Tibial nerve (tissue), 4 donors: Measurements from ENCODE around the gene TBC1D7. TPM values are rescaled to one million over a fixed set of nuclear protein-coding genes. Genes with fewer than 3 reads are reported as not detected.

Source experiments
- DNase-seq, 2 donors: peaks; one replicate each; pipeline ENCODE4 v3.0.0-alpha.2; 2019; ENCODE audit warnings: low spot score in 2 of 2
- H3K27ac ChIP-seq, 4 donors: fragments of 200-600 bp; sonication (generic) in 3 of 4; one replicate each; pipeline ENCODE4 v1.5.1; 2017 to 2019; ENCODE audit warnings: mild to moderate bottlenecking in 1 of 4
- H3K27me3 ChIP-seq, 2 donors: fragments of 200-600 bp; sonication (generic) in 1 of 2; one replicate each; pipeline versions ENCODE4 v1.5.1 to v1.6.0; 2017 to 2019
- H3K36me3 ChIP-seq, 3 donors: fragments of 200-600 bp; sonication (generic); one replicate each; pipeline ENCODE4 v1.5.1; 2018 to 2019
- H3K4me1 ChIP-seq, 4 donors: fragments of 200-600 bp; sonication (generic) in 3 of 4; one replicate each; pipeline ENCODE4 v1.5.1; 2017 to 2019
- H3K4me3 ChIP-seq, 4 donors: fragments of 200-600 bp; sonication (generic) in 3 of 4; one replicate each; pipeline ENCODE4 v1.5.1; 2017 to 2019; ENCODE audit warnings: mild to moderate bottlenecking in 1 of 4, moderate library complexity in 1 of 4
- H3K9me3 ChIP-seq, 4 donors: fragments of 200-600 bp; sonication (generic) in 3 of 4; one replicate each; pipeline ENCODE4 v1.5.1; 2017 to 2019
- EP300 ChIP-seq, 2 donors: sonication (generic); formaldehyde crosslinking; IDR thresholded peaks; one replicate each; pipeline ENCODE4 v1.6.1; 2017; ENCODE audit warnings: antibody characterized with exemption in 2 of 2, mild to moderate bottlenecking in 1 of 2
- POLR2A ChIP-seq, 2 donors: fragments of 450-650 bp; IDR thresholded peaks; one replicate each; pipeline ENCODE4 v1.6.1; 2017; ENCODE audit warnings: antibody characterized with exemption in 2 of 2, mild to moderate bottlenecking in 2 of 2, moderate library complexity in 2 of 2
- WGBS, 2 donors: methylation state at CpG; one replicate each; pipeline ENCODE4 v1.1.5; 2018; 5-methylcytosine and 5-hydroxymethylcytosine counted together
- total RNA-seq, 4 donors: library from RNA; depleted of rRNA; stranded (reverse); fragments of >200 nt; gene quantifications; one replicate each; pipeline ENCODE4 v1.1.0, GENCODE V29; 2016
- TF ChIP-seq, protein P1 (sequence below), 5 experiments: fragments of 200-600 bp in 3 of 5; fragments of 450-650 bp in 2 of 5; sonication (generic) in 3 of 5; IDR thresholded peaks; one replicate each; pipeline ENCODE4 v1.5.1; 2016 to 2019; ENCODE audit warnings: antibody characterized with exemption in 5 of 5, mild to moderate bottlenecking in 3 of 5, moderate library complexity in 2 of 5

Gene TBC1D7
- total RNA-seq, 4 donors from 2014 or later, result 5.5 to 28.2 (median 7.1) TPM

DNA sequence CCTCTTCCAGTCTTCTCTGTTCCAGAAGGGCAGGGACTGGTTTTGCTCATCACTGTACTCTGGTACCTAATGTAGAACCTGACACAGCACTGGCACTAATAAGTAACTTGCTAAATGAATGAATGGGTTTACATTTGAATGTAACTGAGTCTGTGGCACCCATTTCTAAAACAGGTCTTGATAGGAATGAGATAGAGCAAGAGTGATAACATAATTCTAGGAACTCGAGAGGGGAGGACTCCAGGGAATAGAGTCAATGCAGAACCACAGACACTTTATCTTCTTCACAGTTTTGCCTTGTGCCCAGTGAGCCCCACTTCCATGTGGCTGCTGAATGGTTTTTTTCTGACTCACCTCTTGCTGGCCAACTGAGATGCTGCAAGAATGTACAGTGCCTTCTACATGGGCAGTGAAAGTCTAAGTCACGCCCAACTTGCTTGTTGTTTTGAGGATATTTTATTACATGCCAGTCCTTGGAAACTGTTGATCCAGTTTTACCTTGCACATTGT lies 61.1 kb downstream of the TBC1D7 start:
- no peaks in the 10 kb centered on the region for H3K27me3 ChIP-seq

DNA sequence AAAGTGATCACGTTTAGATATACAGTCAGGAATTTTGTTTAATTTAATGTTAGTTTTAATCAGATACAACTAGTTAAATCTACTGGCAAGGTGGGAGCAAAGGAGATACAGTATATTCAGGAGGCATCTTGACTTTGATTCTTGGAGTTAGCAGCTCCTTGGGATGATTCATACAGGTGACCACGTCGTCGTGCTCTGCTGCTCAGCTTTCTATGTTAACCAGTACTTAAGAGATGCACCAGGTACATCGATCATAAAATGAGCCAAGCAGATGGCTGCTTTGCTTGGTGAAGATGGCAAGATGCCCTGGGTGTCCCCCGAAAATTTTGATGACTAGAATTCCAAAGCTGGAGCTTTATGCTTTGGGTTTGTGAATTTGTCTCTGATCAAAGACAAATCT lies 64.7 kb downstream of the TBC1D7 start:
- DNase-seq, result no peak
- no peak for TF ChIP-seq EP300 (IDR thresholded peaks at IDR 0.05)
- no peak for TF ChIP-seq POLR2A (IDR thresholded peaks at IDR 0.05)
- TF ChIP-seq, protein P1, sequence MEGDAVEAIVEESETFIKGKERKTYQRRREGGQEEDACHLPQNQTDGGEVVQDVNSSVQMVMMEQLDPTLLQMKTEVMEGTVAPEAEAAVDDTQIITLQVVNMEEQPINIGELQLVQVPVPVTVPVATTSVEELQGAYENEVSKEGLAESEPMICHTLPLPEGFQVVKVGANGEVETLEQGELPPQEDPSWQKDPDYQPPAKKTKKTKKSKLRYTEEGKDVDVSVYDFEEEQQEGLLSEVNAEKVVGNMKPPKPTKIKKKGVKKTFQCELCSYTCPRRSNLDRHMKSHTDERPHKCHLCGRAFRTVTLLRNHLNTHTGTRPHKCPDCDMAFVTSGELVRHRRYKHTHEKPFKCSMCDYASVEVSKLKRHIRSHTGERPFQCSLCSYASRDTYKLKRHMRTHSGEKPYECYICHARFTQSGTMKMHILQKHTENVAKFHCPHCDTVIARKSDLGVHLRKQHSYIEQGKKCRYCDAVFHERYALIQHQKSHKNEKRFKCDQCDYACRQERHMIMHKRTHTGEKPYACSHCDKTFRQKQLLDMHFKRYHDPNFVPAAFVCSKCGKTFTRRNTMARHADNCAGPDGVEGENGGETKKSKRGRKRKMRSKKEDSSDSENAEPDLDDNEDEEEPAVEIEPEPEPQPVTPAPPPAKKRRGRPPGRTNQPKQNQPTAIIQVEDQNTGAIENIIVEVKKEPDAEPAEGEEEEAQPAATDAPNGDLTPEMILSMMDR (IDR thresholded peaks at IDR 0.05), result no peak
- Histone ChIP-seq H3K36me3 (peaks cover 0 to 13% (median 0%) of the 10 kb centered on the region in 3 donors), H3K4me1 (peaks cover 0 to 6% (median 0%) of the 10 kb centered on the region in 4 donors), H3K9me3 (no peaks in the 10 kb centered on the region), H3K27ac (no peak overlapping the region), H3K4me3 (no peak overlapping the region), H3K27me3 (no peaks in the 10 kb centered on the region)
- 89 to 94% methylated on average over 6 of the region's 6 CpGs for WGBS, 2 donors

More for the DNA sequence above, 61.1 kb downstream of the TBC1D7 start:
- Histone ChIP-seq H3K4me1 (peaks cover 0 to 7% (median 1%) of the 10 kb centered on the region in 4 donors), H3K27ac (no peak overlapping the region), H3K36me3 (peaks cover 0 to 13% (median 0%) of the 10 kb centered on the region in 3 donors), H3K9me3 (no peaks in the 10 kb centered on the region), H3K4me3 (no peak overlapping the region)
- DNase-seq, result no peak
- TF ChIP-seq POLR2A (IDR thresholded peaks at IDR 0.05) (no peak), EP300 (IDR thresholded peaks at IDR 0.05) (no peak)
- TF ChIP-seq, protein P1 (IDR thresholded peaks at IDR 0.05), result no peak
- WGBS, 2 donors, result 88 to 94% methylated on average over 2 of the region's 2 CpGs

DNA sequence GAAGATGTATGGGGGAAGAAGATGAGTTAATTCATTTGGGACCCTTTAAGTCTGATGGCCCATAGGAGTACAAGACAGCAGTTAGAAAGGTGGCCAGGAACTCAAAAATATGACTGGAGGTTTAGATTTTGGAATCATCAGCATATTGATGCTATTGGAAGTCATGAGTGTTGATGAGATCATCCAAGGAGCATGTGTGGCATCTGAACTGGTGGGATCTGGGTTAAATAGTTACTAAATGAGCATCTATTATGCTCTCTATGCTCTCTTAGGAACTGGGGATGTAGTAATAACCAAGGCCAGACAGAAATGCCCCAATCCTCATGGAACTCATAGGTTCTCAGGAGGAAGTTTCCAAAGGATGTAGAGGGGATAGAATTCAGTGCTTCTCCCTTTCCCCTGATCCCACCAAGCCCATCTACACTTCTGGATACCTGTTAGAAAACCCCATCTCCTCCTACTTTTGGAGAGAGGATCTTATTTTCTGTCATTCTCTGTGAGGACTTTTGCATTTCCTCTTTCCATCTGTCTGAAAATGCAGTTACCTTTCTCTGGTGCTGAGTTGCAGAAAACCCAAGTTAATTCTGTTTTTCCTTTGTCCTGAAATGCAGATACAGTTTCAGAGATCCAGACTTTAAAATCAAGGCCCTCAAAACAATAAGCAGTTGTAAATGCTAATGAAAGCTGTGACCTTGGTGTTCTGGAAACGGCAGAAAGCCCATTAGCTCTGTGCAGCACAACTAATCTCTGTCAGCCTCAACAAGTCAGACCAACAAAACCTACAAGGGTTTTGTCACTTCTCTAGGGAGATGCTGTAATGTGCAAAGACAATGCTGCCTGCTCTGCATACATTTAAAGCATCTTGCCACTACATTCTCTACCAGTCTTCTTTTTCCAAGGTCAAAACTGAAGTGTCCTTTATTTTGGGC lies 65.8 kb downstream of the TBC1D7 start:
- Histone ChIP-seq H3K4me1 (peaks cover 0 to 6% (median 0%) of the 10 kb centered on the region in 4 donors), H3K9me3 (no peaks in the 10 kb centered on the region), H3K36me3 (peaks cover 0 to 13% (median 0%) of the 10 kb centered on the region in 3 donors), H3K27ac (no peak overlapping the region), H3K4me3 (no peak overlapping the region), H3K27me3 (no peaks in the 10 kb centered on the region)
- TF ChIP-seq EP300 (IDR thresholded peaks at IDR 0.05) (no peak), POLR2A (IDR thresholded peaks at IDR 0.05) (no peak)
- TF ChIP-seq, protein P1 (IDR thresholded peaks at IDR 0.05), result no peak
- WGBS, 2 donors, result 6 to 14% methylated on average over 1 of the region's 1 CpG
- no peak for DNase-seq

DNA sequence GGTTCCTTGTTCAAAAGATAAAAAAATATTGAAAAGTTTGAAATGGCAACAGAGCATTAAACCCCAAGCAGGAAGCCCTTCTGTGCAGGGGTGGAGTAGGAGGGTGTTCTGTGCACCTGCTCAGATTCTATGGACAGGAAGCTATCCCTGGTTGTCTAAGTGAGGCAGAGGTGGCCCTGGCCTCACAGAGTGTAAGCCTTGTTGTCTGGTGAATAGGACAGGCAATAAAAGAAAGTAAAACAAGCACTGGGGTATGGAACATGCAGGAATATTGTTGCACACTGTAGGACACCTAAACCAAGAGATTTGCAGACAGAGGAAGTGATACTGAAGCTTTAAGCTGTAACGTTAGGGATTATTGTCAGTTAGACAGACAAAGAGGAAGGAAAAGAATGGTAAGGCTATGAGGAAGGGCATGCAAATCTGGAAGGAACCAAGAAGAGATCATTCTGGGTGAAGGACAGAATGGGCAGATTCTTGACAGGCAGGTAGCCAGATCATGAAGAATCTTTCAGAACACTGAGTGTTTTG lies 66.8 kb downstream of the TBC1D7 start:
- Histone ChIP-seq H3K9me3 (no peaks in the 10 kb centered on the region), H3K4me1 (peaks cover 0 to 6% (median 0%) of the 10 kb centered on the region in 4 donors), H3K36me3 (peaks cover 0 to 6% (median 0%) of the 10 kb centered on the region in 3 donors), H3K27ac (no peak overlapping the region), H3K27me3 (no peaks in the 10 kb centered on the region), H3K4me3 (no peak overlapping the region)
- 56 to 63% methylated on average over 1 of the region's 1 CpG for WGBS, 2 donors
- TF ChIP-seq EP300 (IDR thresholded peaks at IDR 0.05), result peak in 1 of 2 donors; percentile 67
- TF ChIP-seq, protein P1 (IDR thresholded peaks at IDR 0.05), result no peak
- DNase-seq, result no peak

DNA sequence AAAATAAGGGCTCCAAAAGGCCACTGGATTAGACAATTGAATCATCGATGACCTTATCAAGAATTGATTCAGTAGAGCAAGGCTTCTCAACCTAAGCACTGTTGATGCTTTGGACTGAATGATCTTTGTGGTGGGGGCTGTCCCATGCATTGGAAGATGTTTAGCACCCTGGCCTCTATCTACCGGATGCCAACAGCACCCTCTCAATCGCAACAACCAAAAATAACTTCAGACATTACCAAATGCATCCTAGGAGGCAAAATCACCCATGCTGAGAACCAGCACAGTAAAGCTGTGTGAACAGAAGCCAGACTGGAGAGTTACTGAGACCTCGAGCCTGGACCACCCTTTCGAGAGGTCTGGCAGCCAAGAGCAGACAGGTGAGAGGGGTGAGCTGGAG lies 67.5 kb downstream of the TBC1D7 start:
- peaks cover 0 to 6% (median 0%) of the 10 kb centered on the region in 4 donors for H3K4me1 ChIP-seq
- no peak overlapping the region for H3K4me3 ChIP-seq
- WGBS, 2 donors, result 89 to 90% methylated on average over 5 of the region's 5 CpGs
- TF ChIP-seq EP300 (IDR thresholded peaks at IDR 0.05) (no peak), POLR2A (IDR thresholded peaks at IDR 0.05) (no peak)
- TF ChIP-seq, protein P1 (IDR thresholded peaks at IDR 0.05), result no peak
- H3K27me3 ChIP-seq, result no peaks in the 10 kb centered on the region
- DNase-seq, result no peak
- peaks cover 0 to 6% (median 0%) of the 10 kb centered on the region in 3 donors for H3K36me3 ChIP-seq
- peaks cover 0 to 7% (median 0%) of the 10 kb centered on the region in 4 donors for H3K9me3 ChIP-seq
- H3K27ac ChIP-seq, result no peak overlapping the region
